ENCODE measurements around the gene ZNF429.

DNA sequence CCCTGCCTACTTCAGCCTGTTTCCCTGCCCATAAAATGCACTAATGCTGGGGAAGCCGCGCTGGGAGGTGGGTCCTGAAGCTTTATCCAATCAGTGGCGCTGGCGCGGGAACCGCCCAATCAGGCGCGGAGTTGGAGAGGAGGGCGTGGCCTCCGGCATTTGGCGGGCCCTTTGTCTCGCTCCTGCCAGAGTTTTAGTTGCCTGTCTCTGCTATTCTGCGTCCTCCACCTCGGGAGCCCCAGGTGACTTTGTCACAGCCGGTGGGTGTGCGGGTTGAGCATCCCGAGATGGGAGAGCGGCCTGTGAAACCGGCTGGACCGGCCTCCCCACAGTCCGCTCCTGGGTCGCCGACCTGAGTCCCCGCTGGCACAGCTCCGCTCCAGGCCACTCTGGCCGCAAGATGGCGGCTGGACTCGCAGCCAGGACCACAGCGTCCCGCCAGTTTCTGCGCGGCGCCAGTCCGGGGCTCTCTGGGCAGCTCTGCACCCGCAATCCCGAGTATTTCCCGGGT lies 30.7 kb upstream of the ZNF429 start:
- TF ChIP-seq, protein P1, sequence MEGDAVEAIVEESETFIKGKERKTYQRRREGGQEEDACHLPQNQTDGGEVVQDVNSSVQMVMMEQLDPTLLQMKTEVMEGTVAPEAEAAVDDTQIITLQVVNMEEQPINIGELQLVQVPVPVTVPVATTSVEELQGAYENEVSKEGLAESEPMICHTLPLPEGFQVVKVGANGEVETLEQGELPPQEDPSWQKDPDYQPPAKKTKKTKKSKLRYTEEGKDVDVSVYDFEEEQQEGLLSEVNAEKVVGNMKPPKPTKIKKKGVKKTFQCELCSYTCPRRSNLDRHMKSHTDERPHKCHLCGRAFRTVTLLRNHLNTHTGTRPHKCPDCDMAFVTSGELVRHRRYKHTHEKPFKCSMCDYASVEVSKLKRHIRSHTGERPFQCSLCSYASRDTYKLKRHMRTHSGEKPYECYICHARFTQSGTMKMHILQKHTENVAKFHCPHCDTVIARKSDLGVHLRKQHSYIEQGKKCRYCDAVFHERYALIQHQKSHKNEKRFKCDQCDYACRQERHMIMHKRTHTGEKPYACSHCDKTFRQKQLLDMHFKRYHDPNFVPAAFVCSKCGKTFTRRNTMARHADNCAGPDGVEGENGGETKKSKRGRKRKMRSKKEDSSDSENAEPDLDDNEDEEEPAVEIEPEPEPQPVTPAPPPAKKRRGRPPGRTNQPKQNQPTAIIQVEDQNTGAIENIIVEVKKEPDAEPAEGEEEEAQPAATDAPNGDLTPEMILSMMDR (IDR thresholded peaks at IDR 0.05; ENCODE audit: insufficient read depth, low read length, poor library complexity, severe bottlenecking), result no peak
- TF ChIP-seq EZH2phosphoT487 (conservative IDR thresholded peaks at IDR 0.05; ENCODE audit: low read length), result no peak
